ENCODE data around the gene E2F8.

E2F8 gene

DNA sequence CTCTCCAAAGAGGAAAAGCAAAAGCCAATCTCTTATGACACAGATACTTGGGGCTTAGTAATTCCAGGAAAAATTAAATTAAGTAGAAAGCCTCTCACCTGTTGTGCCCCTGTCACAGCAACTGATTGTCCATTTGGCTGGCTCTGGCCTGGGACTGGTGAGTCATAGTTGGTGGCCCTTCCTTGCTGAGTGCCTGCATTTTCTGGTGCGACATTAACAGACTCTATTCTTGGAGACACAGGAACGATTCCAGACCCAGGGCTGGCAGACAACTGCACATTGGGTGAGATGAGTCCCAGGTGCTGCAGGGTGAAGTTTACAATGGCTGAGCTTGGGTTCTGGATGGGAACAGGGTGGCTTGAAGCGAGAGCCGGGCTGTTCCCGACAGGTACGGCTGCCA is 15.6 kb downstream of the E2F8 start:
- 96% methylated on average over 6 of the region's 6 CpGs for WGBS

DNA sequence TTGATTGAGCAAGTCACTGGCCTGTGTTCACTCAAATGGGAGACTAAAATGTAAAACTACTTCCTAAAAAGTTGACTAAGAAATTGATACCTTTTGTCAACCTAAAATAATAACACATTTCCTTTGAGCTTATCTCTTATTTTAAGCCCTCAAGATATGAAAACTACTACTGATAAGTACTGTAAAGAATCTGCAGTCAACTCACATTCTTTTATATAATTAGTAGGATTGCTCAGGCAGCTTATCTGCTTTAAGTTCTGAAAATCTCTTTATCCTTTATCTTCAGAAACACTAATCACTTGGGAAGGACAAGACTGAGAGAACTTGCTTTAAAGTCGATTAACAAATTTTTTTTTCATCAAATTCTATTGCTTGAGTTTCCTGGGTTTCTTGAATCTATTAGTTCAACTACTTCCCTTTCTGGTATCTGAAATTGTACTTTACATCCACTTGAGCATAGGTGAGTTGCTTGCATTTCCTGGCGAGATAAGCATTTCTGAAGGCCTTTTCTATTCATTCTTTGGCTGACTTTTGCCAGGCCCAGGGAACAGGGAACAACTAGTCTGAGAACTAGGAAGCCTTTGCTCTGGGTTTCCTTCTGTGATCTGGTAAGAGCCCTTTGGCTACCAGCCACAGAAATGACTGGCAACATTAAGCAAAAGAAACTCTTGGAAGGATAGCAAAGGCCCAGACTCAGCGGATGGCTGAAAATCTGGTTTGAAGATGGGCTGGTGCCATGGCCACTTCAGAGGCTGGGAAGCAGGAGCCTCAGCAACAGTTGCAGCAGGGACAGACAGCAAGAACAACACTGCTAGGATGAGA is 19.6 kb downstream of the E2F8 start:
- Histone ChIP-seq H2BK12ac (ENCODE audit: low read length in 2 of 2) (no peak overlapping the region), H3K36me3 (ENCODE audit: control insufficient read depth in 1 of 2, insufficient read depth in 2 of 2, low read depth in 1 of 2, low read length in 2 of 2) (peaks cover 0 to 3% of the 10 kb centered on the region in 2 experiments), H3K4me2 (ENCODE audit: low read length, poor library complexity, severe bottlenecking) (no peak overlapping the region), H2BK120ac (ENCODE audit: low read depth, low read length) (no peak overlapping the region), H3K23ac (ENCODE audit: low read length in 2 of 2) (no peak overlapping the region), H2BK5ac (ENCODE audit: low read depth, low read length, poor library complexity, severe bottlenecking) (no peak overlapping the region), H3K14ac (ENCODE audit: low read length in 2 of 2) (no peak overlapping the region), H4K91ac (ENCODE audit: low read length) (no peak overlapping the region), H2BK15ac (ENCODE audit: low read depth, poor library complexity, severe bottlenecking) (no peak overlapping the region), H3K79me1 (replicated peaks; ENCODE audit: low read length, poor library complexity, severe bottlenecking) (no peaks in the 10 kb centered on the region), H2AFZ (ENCODE audit: low read depth, low read length) (no peak overlapping the region), H2AK5ac (ENCODE audit: low read length, severe bottlenecking) (no peak overlapping the region), H3K9ac (ENCODE audit: low read length) (no peak overlapping the region), H4K8ac (ENCODE audit: low read length) (no peak overlapping the region), H3K4me1 (ENCODE audit: control insufficient read depth, insufficient read depth, low read depth, low read length) (no peaks in the 10 kb centered on the region), H3K27me3 (ENCODE audit: control insufficient read depth in 1 of 2, insufficient read depth in 1 of 2, low read length in 2 of 2) (peaks cover 0 to 27% of the 10 kb centered on the region in 2 experiments), H3K4me3 (ENCODE audit: insufficient read depth in 1 of 2, low read depth in 1 of 2, low read length in 2 of 2) (no peak overlapping the region), H3K4ac (ENCODE audit: low read depth in 1 of 2, low read length in 2 of 2) (no peak overlapping the region), H3K18ac (ENCODE audit: low read depth in 1 of 2, low read length in 2 of 2) (no peak overlapping the region), H3K27ac (ENCODE audit: low read length, poor library complexity, severe bottlenecking) (no peak overlapping the region), H3K9me3 (ENCODE audit: control insufficient read depth, low read length) (no peaks in the 10 kb centered on the region)
- DNase-seq = no peak
- WGBS = 72% methylated on average over 2 of the region's 3 CpGs

More for the DNA sequence above, 15.6 kb downstream of the E2F8 start:
- H3K36me3 ChIP-seq (ENCODE audit: control insufficient read depth in 1 of 2, insufficient read depth in 2 of 2, low read depth in 1 of 2, low read length in 2 of 2) = peaks cover 0 to 7% of the 10 kb centered on the region in 2 experiments
- H3K9me3 ChIP-seq (ENCODE audit: control insufficient read depth, low read length) = no peaks in the 10 kb centered on the region
- H3K4me1 ChIP-seq (ENCODE audit: control insufficient read depth, insufficient read depth, low read depth, low read length) = no peaks in the 10 kb centered on the region
- H3K27ac ChIP-seq (ENCODE audit: low read length, poor library complexity, severe bottlenecking) = no peak overlapping the region
- H3K23ac ChIP-seq (ENCODE audit: low read length in 2 of 2) = no peak overlapping the region
- H3K27me3 ChIP-seq (ENCODE audit: control insufficient read depth in 1 of 2, insufficient read depth in 1 of 2, low read length in 2 of 2) = no peaks in the 10 kb centered on the region
- H3K14ac ChIP-seq (ENCODE audit: low read length in 2 of 2) = no peak overlapping the region
- H4K8ac ChIP-seq (ENCODE audit: low read length) = no peak overlapping the region
- H3K4me2 ChIP-seq (ENCODE audit: low read length, poor library complexity, severe bottlenecking) = no peak overlapping the region
- H3K4me3 ChIP-seq (ENCODE audit: insufficient read depth in 1 of 2, low read depth in 1 of 2, low read length in 2 of 2) = no peak overlapping the region
- H3K9ac ChIP-seq (ENCODE audit: low read length) = no peak overlapping the region
- no peak overlapping the region for H2BK120ac ChIP-seq (ENCODE audit: low read depth, low read length)
- H3K4ac ChIP-seq (ENCODE audit: low read depth in 1 of 2, low read length in 2 of 2) = no peak overlapping the region
- H3K79me1 ChIP-seq (replicated peaks; ENCODE audit: low read length, poor library complexity, severe bottlenecking) = no peaks in the 10 kb centered on the region
- DNase-seq = no peak
- peak overlapping the region; percentile 19 for H4K91ac ChIP-seq (ENCODE audit: low read length)
- H3K18ac ChIP-seq (ENCODE audit: low read depth in 1 of 2, low read length in 2 of 2) = no peak overlapping the region
- H2AFZ ChIP-seq (ENCODE audit: low read depth, low read length) = no peak overlapping the region
- no peak overlapping the region for H2BK5ac ChIP-seq (ENCODE audit: low read depth, low read length, poor library complexity, severe bottlenecking)
- H2BK12ac ChIP-seq (ENCODE audit: low read length in 2 of 2) = no peak overlapping the region
- no peak overlapping the region for H2BK15ac ChIP-seq (ENCODE audit: low read depth, poor library complexity, severe bottlenecking)
- no peak overlapping the region for H2AK5ac ChIP-seq (ENCODE audit: low read length, severe bottlenecking)

GRCh38 chr11:19218786-19219460 is 21.8 kb downstream of the E2F8 start:
- Histone ChIP-seq H3K4me3 (ENCODE audit: insufficient read depth in 1 of 2, low read depth in 1 of 2, low read length in 2 of 2) (no peak overlapping the region), H3K27me3 (ENCODE audit: control insufficient read depth in 1 of 2, insufficient read depth in 1 of 2, low read length in 2 of 2) (peaks cover 0 to 36% of the 10 kb centered on the region in 2 experiments), H2AK5ac (ENCODE audit: low read length, severe bottlenecking) (no peak overlapping the region), H2BK12ac (ENCODE audit: low read length in 2 of 2) (no peak overlapping the region), H2BK15ac (ENCODE audit: low read depth, poor library complexity, severe bottlenecking) (no peak overlapping the region), H3K27ac (ENCODE audit: low read length, poor library complexity, severe bottlenecking) (no peak overlapping the region), H3K18ac (ENCODE audit: low read depth in 1 of 2, low read length in 2 of 2) (no peak overlapping the region), H3K4ac (ENCODE audit: low read depth in 1 of 2, low read length in 2 of 2) (no peak overlapping the region), H3K9me3 (ENCODE audit: control insufficient read depth, low read length) (no peaks in the 10 kb centered on the region), H2BK5ac (ENCODE audit: low read depth, low read length, poor library complexity, severe bottlenecking) (no peak overlapping the region), H3K4me1 (ENCODE audit: control insufficient read depth, insufficient read depth, low read depth, low read length) (no peaks in the 10 kb centered on the region), H4K91ac (ENCODE audit: low read length) (no peak overlapping the region), H4K8ac (ENCODE audit: low read length) (no peak overlapping the region), H3K9ac (ENCODE audit: low read length) (no peak overlapping the region), H2AFZ (ENCODE audit: low read depth, low read length) (no peak overlapping the region), H2BK120ac (ENCODE audit: low read depth, low read length) (no peak overlapping the region), H3K79me1 (replicated peaks; ENCODE audit: low read length, poor library complexity, severe bottlenecking) (no peaks in the 10 kb centered on the region), H3K23ac (ENCODE audit: low read length in 2 of 2) (no peak overlapping the region), H3K4me2 (ENCODE audit: low read length, poor library complexity, severe bottlenecking) (no peak overlapping the region), H3K14ac (ENCODE audit: low read length in 2 of 2) (no peak overlapping the region), H3K36me3 (ENCODE audit: control insufficient read depth in 1 of 2, insufficient read depth in 2 of 2, low read depth in 1 of 2, low read length in 2 of 2) (peaks cover 0 to 3% of the 10 kb centered on the region in 2 experiments)
- no peak for DNase-seq
- WGBS = 93% methylated on average over 12 of the region's 15 CpGs

DNA sequence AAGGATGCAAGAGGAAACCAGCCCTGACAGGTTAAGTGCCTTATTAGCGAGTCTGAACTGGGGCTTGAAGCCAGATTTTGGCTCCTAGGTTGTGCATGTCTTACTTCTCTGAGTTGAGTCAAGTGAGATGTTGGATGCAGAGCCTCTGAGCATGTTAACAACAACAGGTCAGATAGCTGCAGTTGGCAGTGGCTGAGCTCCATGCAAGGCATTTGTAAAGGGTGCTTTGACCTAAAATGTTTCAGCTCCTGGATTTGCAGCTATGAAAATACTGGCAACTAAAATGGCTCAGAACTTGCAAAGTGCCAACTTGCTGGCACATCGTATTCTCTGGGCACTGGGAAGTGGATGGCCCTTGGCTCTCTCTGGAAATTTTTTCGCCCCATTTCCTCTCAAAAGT is 22.5 kb downstream of the E2F8 start:
- Histone ChIP-seq H3K14ac (ENCODE audit: low read length in 2 of 2) (no peak overlapping the region), H3K18ac (ENCODE audit: low read depth in 1 of 2, low read length in 2 of 2) (no peak overlapping the region), H4K91ac (ENCODE audit: low read length) (no peak overlapping the region), H2AK5ac (ENCODE audit: low read length, severe bottlenecking) (no peak overlapping the region), H3K79me1 (replicated peaks; ENCODE audit: low read length, poor library complexity, severe bottlenecking) (no peaks in the 10 kb centered on the region), H3K27ac (ENCODE audit: low read length, poor library complexity, severe bottlenecking) (no peak overlapping the region), H2BK12ac (ENCODE audit: low read length in 2 of 2) (no peak overlapping the region), H3K36me3 (ENCODE audit: control insufficient read depth in 1 of 2, insufficient read depth in 2 of 2, low read depth in 1 of 2, low read length in 2 of 2) (no peaks in the 10 kb centered on the region), H2BK15ac (ENCODE audit: low read depth, poor library complexity, severe bottlenecking) (no peak overlapping the region), H3K4me1 (ENCODE audit: control insufficient read depth, insufficient read depth, low read depth, low read length) (no peaks in the 10 kb centered on the region), H3K4ac (ENCODE audit: low read depth in 1 of 2, low read length in 2 of 2) (no peak overlapping the region), H3K4me2 (ENCODE audit: low read length, poor library complexity, severe bottlenecking) (no peak overlapping the region), H3K23ac (ENCODE audit: low read length in 2 of 2) (no peak overlapping the region), H3K9me3 (ENCODE audit: control insufficient read depth, low read length) (no peaks in the 10 kb centered on the region), H2BK5ac (ENCODE audit: low read depth, low read length, poor library complexity, severe bottlenecking) (no peak overlapping the region), H3K9ac (ENCODE audit: low read length) (no peak overlapping the region), H3K27me3 (ENCODE audit: control insufficient read depth in 1 of 2, insufficient read depth in 1 of 2, low read length in 2 of 2) (peaks cover 3 to 42% of the 10 kb centered on the region in 2 experiments), H2AFZ (ENCODE audit: low read depth, low read length) (no peak overlapping the region), H4K8ac (ENCODE audit: low read length) (no peak overlapping the region), H3K4me3 (ENCODE audit: insufficient read depth in 1 of 2, low read depth in 1 of 2, low read length in 2 of 2) (no peak overlapping the region), H2BK120ac (ENCODE audit: low read depth, low read length) (no peak overlapping the region)
- 88% methylated on average over 3 of the region's 3 CpGs for WGBS
- DNase-seq = no peak
